H1 (cell line): ENCODE data around the gene OPCML. TPM values are rescaled to one million over a fixed set of nuclear protein-coding genes. Genes with fewer than 3 reads are reported as not detected.

Experiments used
- CTCF ChIA-PET: fragments of 300-600 bp; sonication (Branson Sonifier 250); formaldehyde crosslinking; loops from one replicate; lab custom pipeline; 2021; ENCODE audit not compliant: partially characterized antibody; lab: Charles Lee
- POLR2A ChIA-PET: fragments of 300-600 bp; sonication (Branson Sonifier 250); formaldehyde crosslinking; loops from one replicate; lab custom pipeline; 2021; ENCODE audit warnings: inconsistent platforms; ENCODE audit not compliant: partially characterized antibody; lab: Charles Lee
- DNase-seq, 2 experiments: peaks; one replicate each; pipeline versions ENCODE4 v3.0.0 to v3.0.0-alpha.2; 2010 to 2022; ENCODE audit warnings: low spot score in 2 of 2, low read depth in 1 of 2, mixed read lengths in 1 of 2
- FAIRE-seq: peaks from 2 replicates; lab custom pipeline; 2011; peaks lifted over from hg19 to GRCh38; lab: Jason Lieb, UNC
- H2AFZ ChIP-seq: 2 replicates; pipeline ENCODE4 v1.8.1; 2012; ENCODE audit warnings: low read length, inconsistent platforms
- H2AK5ac ChIP-seq: 2 replicates; pipeline ENCODE4 v1.6.1; 2013; ENCODE audit warnings: low read depth, low read length
- H2BK120ac ChIP-seq: replicated peaks from 2 replicates; pipeline ENCODE3; 2013; ENCODE audit warnings: low read depth, low read length, inconsistent platforms
- H2BK12ac ChIP-seq: 2 replicates; pipeline ENCODE4 v1.6.1; 2013; ENCODE audit warnings: low read depth, low read length
- H2BK15ac ChIP-seq: 2 replicates; pipeline ENCODE4 v1.6.1; 2013; ENCODE audit warnings: low read length
- H2BK20ac ChIP-seq: 2 replicates; pipeline ENCODE4 v1.6.1; 2013; ENCODE audit warnings: low read length
- H2BK5ac ChIP-seq: 2 replicates; pipeline ENCODE4 v1.6.1; 2013; ENCODE audit warnings: low read depth, low read length
- H3K14ac ChIP-seq: 2 replicates; pipeline ENCODE4 v1.6.1; 2013; ENCODE audit warnings: inconsistent platforms; ENCODE audit not compliant: insufficient read length
- H3K18ac ChIP-seq: 2 replicates; pipeline ENCODE4 v1.6.1; 2013; ENCODE audit warnings: low read length; ENCODE audit errors: extremely low read depth
- H3K23ac ChIP-seq: 2 replicates; pipeline ENCODE4 v1.6.1; 2013; ENCODE audit warnings: inconsistent platforms; ENCODE audit not compliant: insufficient read length
- H3K23me2 ChIP-seq: 2 replicates; pipeline ENCODE4 v1.6.1; 2013; ENCODE audit warnings: low read depth, low read length
- H3K27ac ChIP-seq: 2 replicates; pipeline ENCODE4 v1.6.1; 2011; ENCODE audit warnings: low read depth, low read length, inconsistent platforms
- H3K27me3 ChIP-seq, 4 experiments: replicated peaks in 1 of 4; 1 replicate in 1 of 4; 2 replicates in 3 of 4; pipeline versions ENCODE4 v1.6.1 to v1.8.1; 2011 to 2013; ENCODE audit warnings: low read length in 3 of 4, mild to moderate bottlenecking in 3 of 4, inconsistent platforms in 2 of 4, mixed read lengths in 2 of 4, moderate library complexity in 1 of 4; ENCODE audit not compliant: control insufficient read depth in 3 of 4, insufficient read depth in 3 of 4; ENCODE audit errors: extremely low read depth in 1 of 4
- H3K36me3 ChIP-seq, 4 experiments: 2 replicates each; pipeline versions ENCODE4 v1.6.1 to v1.8.1; 2011 to 2013; ENCODE audit warnings: mild to moderate bottlenecking in 4 of 4, low read length in 3 of 4, moderate library complexity in 2 of 4, control low read depth in 1 of 4, inconsistent platforms in 1 of 4; ENCODE audit not compliant: insufficient read depth in 4 of 4, control insufficient read depth in 2 of 4
- H3K4ac ChIP-seq: replicated peaks from 2 replicates; pipeline ENCODE3; 2013; ENCODE audit warnings: low read length, low read depth, mixed read lengths, inconsistent platforms; ENCODE audit not compliant: insufficient read length
- H3K4me1 ChIP-seq, 4 experiments: replicated peaks in 1 of 4; 1 replicate in 1 of 4; 2 replicates in 3 of 4; pipeline versions ENCODE4 v1.6.1 to v1.8.1; 2011 to 2013; ENCODE audit warnings: low read length in 3 of 4, inconsistent platforms in 2 of 4, mixed read lengths in 1 of 4; ENCODE audit not compliant: insufficient read depth in 4 of 4, control insufficient read depth in 3 of 4
- H3K4me2 ChIP-seq, 2 experiments: 2 replicates each; pipeline versions ENCODE4 v1.6.1 to v1.8.1; 2011 to 2013; ENCODE audit warnings: low read depth in 2 of 2, low read length in 2 of 2, control low read depth in 1 of 2, inconsistent platforms in 1 of 2, mild to moderate bottlenecking in 1 of 2; ENCODE audit not compliant: insufficient read depth in 1 of 2
- H3K4me3 ChIP-seq, 4 experiments: fragments of 200-600, 300-600 bp in 1 of 4; sonication (generic), shearing (Covaris generic), sonication (Bioruptor Twin) in 1 of 4; 2 replicates each; pipeline versions ENCODE4 v1.5.1 to v1.8.1; 2011 to 2016; ENCODE audit warnings: low read length in 4 of 4, low read depth in 3 of 4, control low read depth in 2 of 4, inconsistent platforms in 2 of 4, mild to moderate bottlenecking in 2 of 4, mixed read lengths in 1 of 4, moderate library complexity in 1 of 4; ENCODE audit not compliant: insufficient read depth in 2 of 4; ENCODE audit errors: extremely low read depth in 1 of 4
- H3K56ac ChIP-seq: replicated peaks from 2 replicates; pipeline ENCODE3; 2013; ENCODE audit warnings: low read depth, mild to moderate bottlenecking, mixed read lengths, low read length, inconsistent platforms; ENCODE audit not compliant: insufficient read length
- H3K79me1 ChIP-seq: 2 replicates; pipeline ENCODE4 v1.6.1; 2013; ENCODE audit warnings: low read depth, low read length, control low read depth
- H3K79me2 ChIP-seq, 2 experiments: 2 replicates each; pipeline versions ENCODE4 v1.6.1 to v1.8.1; 2012 to 2013; ENCODE audit warnings: low read length in 2 of 2, mild to moderate bottlenecking in 2 of 2, inconsistent platforms in 1 of 2; ENCODE audit not compliant: insufficient read depth in 2 of 2, control insufficient read depth in 1 of 2
- H3K9ac ChIP-seq, 4 experiments: replicated peaks in 1 of 4; 1 replicate in 1 of 4; 2 replicates in 3 of 4; pipeline versions ENCODE4 v1.6.1 to v1.8.1; 2011 to 2013; ENCODE audit warnings: low read depth in 3 of 4, low read length in 3 of 4, control low read depth in 2 of 4, mild to moderate bottlenecking in 2 of 4, moderate library complexity in 2 of 4, inconsistent platforms in 1 of 4; ENCODE audit errors: extremely low read depth in 1 of 4
- H3K9me3 ChIP-seq, 2 experiments: 2 replicates each; pipeline versions ENCODE4 v1.6.1 to v1.8.1; 2012 to 2013; ENCODE audit warnings: mild to moderate bottlenecking in 2 of 2, moderate library complexity in 2 of 2, control low read depth in 1 of 2, inconsistent platforms in 1 of 2, low read depth in 1 of 2, low read length in 1 of 2, mixed read lengths in 1 of 2; ENCODE audit not compliant: insufficient read depth in 2 of 2
- H4K20me1 ChIP-seq, 2 experiments: replicated peaks in 1 of 2; 2 replicates each; pipeline versions ENCODE3 to v1.8.1; 2011 to 2013; ENCODE audit warnings: inconsistent platforms in 2 of 2, low read length in 2 of 2, mild to moderate bottlenecking in 1 of 2; ENCODE audit not compliant: insufficient read depth in 2 of 2, control insufficient read depth in 1 of 2
- H4K5ac ChIP-seq: 2 replicates; pipeline ENCODE4 v1.6.1; 2013; ENCODE audit warnings: low read length, low read depth, mixed read lengths, inconsistent platforms; ENCODE audit not compliant: insufficient read length
- H4K8ac ChIP-seq: 2 replicates; pipeline ENCODE4 v1.8.0; 2013; ENCODE audit warnings: mild to moderate bottlenecking, moderate library complexity, low read length, inconsistent platforms; ENCODE audit not compliant: insufficient read depth; ENCODE audit errors: extremely low read depth
- H4K91ac ChIP-seq: replicated peaks from 2 replicates; pipeline ENCODE3; 2013; ENCODE audit warnings: low read length, mixed read lengths, inconsistent platforms; ENCODE audit not compliant: insufficient read length
- CBX5 ChIP-seq: fragments of 300-800, 300-1000 bp; sonication (generic); IDR thresholded peaks from 2 replicates; pipeline ENCODE4 v1.7.1; 2016; ENCODE audit warnings: antibody characterized with exemption, low read length, low read depth
- EGR1 ChIP-seq: IDR thresholded peaks from 2 replicates; pipeline ENCODE4 v1.6.1; 2011; ENCODE audit warnings: low read depth, low read length, borderline replicate concordance
- EZH2 ChIP-seq: fragments of 200-600 bp; sonication (generic); IDR thresholded peaks from 2 replicates; pipeline ENCODE4 v1.7.1; 2012; ENCODE audit warnings: low read depth, mild to moderate bottlenecking, moderate library complexity, low read length, inconsistent platforms; ENCODE audit not compliant: severe bottlenecking
- HDAC6 ChIP-seq: IDR thresholded peaks from one replicate; pipeline ENCODE4 v1.7.1; 2012; ENCODE audit warnings: low read depth, mild to moderate bottlenecking, inconsistent platforms, low read length, moderate library complexity
- MAFK ChIP-seq: IDR thresholded peaks from 2 replicates; pipeline ENCODE4 v1.6.1; 2012; ENCODE audit warnings: low read depth, mild to moderate bottlenecking, improper control_type of control experiment, low read length
- PHF8 ChIP-seq: fragments of 200-600 bp; sonication (generic); conservative IDR thresholded peaks from 2 replicates; pipeline ENCODE4 v1.7.1; 2012; ENCODE audit warnings: low read depth, mild to moderate bottlenecking, inconsistent platforms, low read length, moderate library complexity
- POU5F1 ChIP-seq: IDR thresholded peaks from 2 replicates; pipeline ENCODE4 v1.6.1; 2011; ENCODE audit warnings: low read depth, mild to moderate bottlenecking, low read length, moderate library complexity
- RFX5 ChIP-seq: IDR thresholded peaks from 2 replicates; pipeline ENCODE4 v1.6.1; 2011; ENCODE audit warnings: low read depth, low read length, improper control_type of control experiment, borderline replicate concordance
- SAP30 ChIP-seq: fragments of 300-600 bp; sonication (generic); IDR thresholded peaks from 2 replicates; pipeline ENCODE4 v1.7.1; 2012; ENCODE audit warnings: low read length, moderate library complexity, mild to moderate bottlenecking, inconsistent platforms; ENCODE audit not compliant: insufficient read depth, insufficient replicate concordance
- SIX5 ChIP-seq: IDR thresholded peaks from 2 replicates; pipeline ENCODE4 v1.6.1; 2011; ENCODE audit warnings: mild to moderate bottlenecking, low read depth, low read length
- SRF ChIP-seq: IDR thresholded peaks from 2 replicates; pipeline ENCODE4 v1.6.1; 2011; ENCODE audit warnings: mild to moderate bottlenecking, low read depth, low read length, moderate library complexity
- TCF12 ChIP-seq: IDR thresholded peaks from 2 replicates; pipeline ENCODE4 v1.6.1; 2011; ENCODE audit warnings: low read depth, mild to moderate bottlenecking, low read length
- TEAD4 ChIP-seq: IDR thresholded peaks from 2 replicates; pipeline ENCODE4 v1.6.1; 2012; ENCODE audit warnings: low read depth, low read length, inconsistent platforms, mixed read lengths
- YY1 ChIP-seq: IDR thresholded peaks from 2 replicates; pipeline ENCODE4 v1.6.1; 2011; ENCODE audit warnings: low read depth, mild to moderate bottlenecking, low read length
- WGBS, 2 experiments: shearing (Covaris generic) in 1 of 2; methylation state at CpG; one replicate each; pipeline versions ENCODE4 v1.1.6 to v1.1.7; 2013 to 2015; ENCODE audit warnings: low lambda C conversion rate in 2 of 2, mixed read lengths in 2 of 2, inconsistent platforms in 1 of 2, low coverage in 1 of 2, missing lambda C conversion rate in 1 of 2; ENCODE audit not compliant: insufficient replicate concordance in 2 of 2, insufficient coverage in 1 of 2, insufficient read length in 1 of 2; ENCODE audit errors: extremely low coverage in 1 of 2, missing lambda C conversion rate in 1 of 2; 5-methylcytosine and 5-hydroxymethylcytosine counted together
- polyA plus RNA-seq, 7 experiments: library from polyadenylated mRNA; depleted of rRNA in 3 of 7; stranded (reverse) in 5 of 7; unstranded in 2 of 7; fragments of >200 nt in 5 of 7; fragments of 200-250 nt in 2 of 7; gene quantifications; 1 replicate in 5 of 7; 2 replicates in 1 of 7; 4 replicates in 1 of 7; pipeline versions ENCODE4 v1.2.1 to v1.2.3, GENCODE V29; 2011 to 2013; ENCODE audit warnings: missing spikeins in 2 of 7, mixed read lengths in 2 of 7
- total RNA-seq: library from RNA; stranded (reverse); fragmentation: NEBNext Ultra II Directional; extraction: Animal tissue kit (Norgen Biotek cat#: 25700); gene quantifications from 2 replicates; pipeline ENCODE4 v1.2.1, GENCODE V29; 2021

The OPCML gene
- total and polyA plus RNA-seq, 2 of the 8 experiments (the other 6 are each of a cell fraction or from before 2014, with no cell fraction given), result 2.3 to 3.1 TPM

DNA sequence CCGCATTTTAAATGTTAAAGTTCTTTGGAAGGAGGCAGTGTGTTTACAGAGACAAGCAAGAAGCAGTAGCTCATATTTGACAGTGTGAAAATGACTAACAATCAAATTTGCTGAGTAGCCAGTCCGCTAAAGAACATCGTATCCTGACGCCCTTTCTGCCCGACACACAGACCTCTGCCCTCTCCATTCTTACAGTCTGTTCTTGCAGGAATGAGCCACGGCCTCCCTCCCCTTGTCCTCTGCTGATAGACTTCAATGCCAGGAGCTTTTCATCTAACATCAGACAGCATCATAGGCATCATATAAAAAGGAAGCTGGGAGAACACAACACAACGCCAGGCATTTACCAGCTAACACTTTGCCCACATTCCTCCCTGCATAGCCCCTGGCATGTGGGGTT lies 486.0 kb downstream of the OPCML start:
- peaks cover 0 to 5% (median 3%) of the 10 kb centered on the region in 4 experiments; a peak in 4 of 7 replicates for H3K4me1 ChIP-seq
- FAIRE-seq, result no peak

More for the DNA sequence above, 486.0 kb downstream of the OPCML start:
- no peak overlapping the region for H4K5ac ChIP-seq
- no peak overlapping the region for H3K23ac ChIP-seq
- no peak overlapping the region for H3K14ac ChIP-seq
- CTCF ChIA-PET, result interaction anchor here (1.1 to 2.9 kb wide), 9 partner anchors 12 to 105 kb away, joined by 3 to 18 read pairs (median 4); no protein-coding TSS in a partner anchor
- H4K20me1 ChIP-seq, result no peaks in the 10 kb centered on the region
- no peak overlapping the region for H3K27ac ChIP-seq
- H4K91ac ChIP-seq, result no peak overlapping the region
- H3K4me3 ChIP-seq, result no peak overlapping the region
- no peak overlapping the region for H2BK12ac ChIP-seq
- H2AFZ ChIP-seq, result no peak overlapping the region
- H4K8ac ChIP-seq, result no peak overlapping the region
- 93% methylated on average over 7 of the region's 7 CpGs; no CpG with 5 or more reads in 1 of the 2 experiments for WGBS, 2 experiments
- no peaks in the 10 kb centered on the region for H3K27me3 ChIP-seq
- no peak overlapping the region for H2BK15ac ChIP-seq
- H3K36me3 ChIP-seq, result no peaks in the 10 kb centered on the region
- no peak overlapping the region for H3K4me2 ChIP-seq
- no peak overlapping the region for H2AK5ac ChIP-seq
- no peak overlapping the region for H3K4ac ChIP-seq
- POLR2A ChIA-PET, result no interaction called here
- H3K23me2 ChIP-seq, result no peaks in the 10 kb centered on the region
- TF ChIP-seq SIX5 (no peak), TEAD4 (no peak), POU5F1 (no peak), MAFK (no peak), SAP30 (no peak), SRF (no peak), EGR1 (no peak), CBX5 (no peak), HDAC6 (no peak), TCF12 (no peak), EZH2 (no peak), RFX5 (no peak), YY1 (no peak), PHF8 (no peak)
- no peak overlapping the region for H3K9ac ChIP-seq
- no peak overlapping the region for H2BK5ac ChIP-seq
- H3K18ac ChIP-seq, result no peak overlapping the region
- no peak overlapping the region for H2BK120ac ChIP-seq
- no peaks in the 10 kb centered on the region for H3K9me3 ChIP-seq
- H2BK20ac ChIP-seq, result no peak overlapping the region
- no peak for DNase-seq
- no peak overlapping the region for H3K56ac ChIP-seq
- no peaks in the 10 kb centered on the region for H3K79me2 ChIP-seq
- H3K79me1 ChIP-seq, result no peaks in the 10 kb centered on the region
